ENCODE data around the gene C11orf21.

The C11orf21 gene

DNA sequence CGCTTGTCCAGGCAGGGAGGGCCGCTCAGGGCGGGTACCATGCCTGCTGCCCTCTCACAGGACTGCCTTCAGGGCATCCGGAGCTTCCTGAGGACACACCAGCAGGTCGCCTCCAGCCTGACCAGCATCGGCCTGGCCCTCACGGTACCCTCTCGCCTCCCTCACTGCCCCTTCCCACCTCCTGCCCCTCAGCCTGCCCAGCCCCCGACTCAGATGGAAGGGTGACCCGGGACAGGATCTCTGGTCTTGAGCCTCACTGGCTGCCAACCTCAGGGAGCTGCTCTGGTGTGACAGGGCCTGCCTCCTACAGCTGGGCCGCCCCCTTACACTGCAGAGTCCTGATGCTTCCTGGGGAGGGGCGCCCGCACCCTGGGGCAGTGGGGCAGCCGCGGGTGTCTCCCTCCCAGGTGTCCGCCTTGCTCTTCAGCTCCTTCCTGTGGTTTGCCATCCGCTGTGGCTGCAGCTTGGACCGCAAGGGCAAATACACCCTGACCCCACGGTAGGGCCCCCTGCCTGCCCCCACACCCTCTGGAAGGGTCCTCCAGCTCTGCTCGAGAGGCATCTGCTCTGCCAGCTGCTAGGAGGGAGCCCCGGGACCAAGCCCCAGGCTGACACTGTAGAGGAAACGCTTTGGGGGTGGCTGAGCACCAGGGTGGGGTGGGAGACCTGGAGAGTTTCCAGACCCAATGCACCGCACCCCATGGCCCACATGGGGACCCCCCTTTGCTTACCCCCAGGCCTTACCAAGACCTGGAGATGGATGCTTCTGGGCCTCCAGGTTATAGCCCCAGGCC, 14.6 kb upstream of the C11orf21 start:
- H3K4me3 ChIP-seq (ENCODE audit: low read depth, low read length) = no peak overlapping the region
- TF ChIP-seq CTCF (IDR thresholded peaks at IDR 0.05; ENCODE audit: borderline replicate concordance, insufficient read depth, low read depth, low read length) = no peak

GRCh38 chr11:2315395-2316168, 13.9 kb upstream of the C11orf21 start:
- TF ChIP-seq CTCF (IDR thresholded peaks at IDR 0.05; ENCODE audit: borderline replicate concordance, insufficient read depth, low read depth, low read length) = no peak
- H3K4me3 ChIP-seq (ENCODE audit: low read depth, low read length) = no peak overlapping the region

DNA sequence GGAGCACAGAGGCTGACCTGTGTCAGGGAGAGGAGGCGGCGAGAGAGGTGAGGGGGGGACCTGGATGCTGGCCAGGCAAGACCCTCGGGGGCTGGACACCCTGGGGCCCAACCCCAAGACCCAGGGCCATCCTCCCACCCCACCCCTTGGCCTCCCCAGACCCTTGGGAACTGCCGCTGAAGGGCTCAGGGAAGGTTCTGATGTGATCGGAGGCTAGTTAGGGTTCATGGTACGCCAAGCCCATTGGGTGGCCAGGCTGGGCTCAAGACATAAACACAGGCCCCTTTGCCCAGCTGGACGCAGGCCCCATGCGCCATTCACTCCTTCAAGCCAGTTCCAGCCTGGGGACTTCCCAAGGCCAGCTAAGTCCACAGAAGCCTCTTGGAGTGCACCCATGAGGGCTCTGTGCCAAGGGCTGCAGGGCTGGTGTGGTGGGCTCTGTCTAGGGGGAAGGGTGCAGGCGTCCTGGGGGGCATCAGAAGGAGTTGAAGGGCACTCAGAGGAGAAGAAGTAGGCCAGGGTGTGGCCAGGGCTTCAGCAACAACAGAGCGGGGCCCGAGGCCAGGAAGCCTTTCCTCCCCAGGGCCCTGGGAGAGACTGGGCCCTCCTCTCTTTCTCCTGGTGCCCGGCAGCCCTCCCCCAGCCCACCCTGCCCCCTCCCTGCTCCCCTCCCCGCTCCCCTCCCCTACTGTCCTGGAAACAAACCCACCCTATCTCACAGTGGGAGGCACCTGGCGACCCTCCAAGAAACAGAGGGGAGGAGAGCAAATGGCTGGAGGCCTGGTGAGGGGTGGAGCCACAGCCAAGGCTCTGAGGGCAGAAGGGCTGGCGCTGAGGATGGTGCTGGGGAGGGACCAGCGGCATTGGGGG, 13.0 kb upstream of the C11orf21 start:
- H3K4me3 ChIP-seq (ENCODE audit: low read depth, low read length) = no peak overlapping the region
- TF ChIP-seq CTCF (IDR thresholded peaks at IDR 0.05; ENCODE audit: borderline replicate concordance, insufficient read depth, low read depth, low read length) = no peak

GRCh38 chr11:2314136-2314524, 12.4 kb upstream of the C11orf21 start:
- TF ChIP-seq CTCF (IDR thresholded peaks at IDR 0.05; ENCODE audit: borderline replicate concordance, insufficient read depth, low read depth, low read length) = no peak

DNA sequence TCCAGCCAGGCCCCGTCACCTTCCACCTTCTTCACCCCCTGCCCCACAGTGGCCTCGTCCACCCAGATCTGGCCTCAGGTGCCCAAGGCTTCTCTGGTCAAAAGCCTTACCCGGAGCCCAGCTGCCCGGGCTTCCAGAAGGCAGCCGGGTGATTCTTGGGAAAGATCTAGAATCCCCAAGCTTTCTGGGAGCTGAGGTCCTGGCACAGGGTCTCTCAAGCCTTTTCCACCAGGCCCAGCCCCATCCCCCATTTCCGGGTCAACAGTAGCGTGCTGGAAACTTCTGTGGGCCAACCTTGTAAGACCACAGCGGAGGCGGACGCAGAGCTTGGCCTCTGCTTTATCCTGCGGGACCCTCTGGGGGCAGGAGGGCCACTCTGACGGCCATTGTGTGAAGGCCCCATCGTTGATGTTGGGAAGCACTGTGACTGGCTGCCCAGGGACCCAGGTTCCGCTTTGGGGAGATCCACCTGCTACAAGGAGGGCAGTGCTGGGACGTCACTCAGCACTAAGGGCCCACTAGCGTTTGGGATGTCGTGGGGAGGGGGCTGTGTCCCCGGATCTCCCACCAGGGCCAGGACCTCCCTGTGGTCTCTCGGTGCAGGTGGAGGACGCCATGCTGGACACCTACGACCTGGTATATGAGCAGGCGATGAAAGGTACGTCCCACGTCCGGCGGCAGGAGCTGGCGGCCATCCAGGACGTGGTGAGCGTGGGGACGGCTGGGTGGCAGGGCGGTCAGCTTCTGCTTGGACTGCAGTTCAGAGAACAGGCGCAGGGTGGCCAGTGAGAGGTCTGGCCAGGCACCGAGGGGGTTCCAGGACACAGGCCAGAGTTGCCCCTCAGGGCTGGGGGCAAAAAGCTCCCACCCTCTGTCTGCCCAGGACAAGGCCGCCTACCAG, 11.6 kb upstream of the C11orf21 start:
- no peak for TF ChIP-seq CTCF (IDR thresholded peaks at IDR 0.05; ENCODE audit: borderline replicate concordance, insufficient read depth, low read depth, low read length)
- H3K4me3 ChIP-seq (ENCODE audit: low read depth, low read length) = no peak overlapping the region

More at GRCh38 chr11:2314136-2314524, 12.4 kb upstream of the C11orf21 start:
- no peak overlapping the region for H3K4me3 ChIP-seq (ENCODE audit: low read depth, low read length)

Data from GM12875 (cell line).